ENCODE data around the gene GPC5.

DNA sequence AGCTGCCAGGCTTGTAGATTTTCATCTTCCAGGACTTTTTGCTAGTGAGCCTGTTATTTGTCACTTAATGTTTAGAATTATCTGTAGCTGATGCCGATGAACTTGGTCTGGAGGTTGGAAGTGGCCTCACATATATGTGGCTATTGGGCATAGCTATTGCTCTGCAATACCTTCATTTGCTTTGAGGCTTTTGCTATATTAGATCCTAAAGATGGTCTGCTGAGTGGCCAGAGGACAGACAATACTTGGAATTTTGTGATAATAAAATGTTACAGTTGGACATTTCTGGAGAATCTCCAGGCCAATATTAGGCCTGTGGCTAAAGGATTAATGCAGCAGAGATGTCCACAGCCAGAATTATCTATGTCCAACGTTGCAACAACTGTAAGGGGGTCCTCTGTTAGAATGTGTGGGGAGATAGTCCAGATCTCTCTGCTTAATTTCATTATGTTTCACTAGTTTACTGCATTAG, 222.3 kb downstream of the GPC5 start:
- TF ChIP-seq, protein P1, sequence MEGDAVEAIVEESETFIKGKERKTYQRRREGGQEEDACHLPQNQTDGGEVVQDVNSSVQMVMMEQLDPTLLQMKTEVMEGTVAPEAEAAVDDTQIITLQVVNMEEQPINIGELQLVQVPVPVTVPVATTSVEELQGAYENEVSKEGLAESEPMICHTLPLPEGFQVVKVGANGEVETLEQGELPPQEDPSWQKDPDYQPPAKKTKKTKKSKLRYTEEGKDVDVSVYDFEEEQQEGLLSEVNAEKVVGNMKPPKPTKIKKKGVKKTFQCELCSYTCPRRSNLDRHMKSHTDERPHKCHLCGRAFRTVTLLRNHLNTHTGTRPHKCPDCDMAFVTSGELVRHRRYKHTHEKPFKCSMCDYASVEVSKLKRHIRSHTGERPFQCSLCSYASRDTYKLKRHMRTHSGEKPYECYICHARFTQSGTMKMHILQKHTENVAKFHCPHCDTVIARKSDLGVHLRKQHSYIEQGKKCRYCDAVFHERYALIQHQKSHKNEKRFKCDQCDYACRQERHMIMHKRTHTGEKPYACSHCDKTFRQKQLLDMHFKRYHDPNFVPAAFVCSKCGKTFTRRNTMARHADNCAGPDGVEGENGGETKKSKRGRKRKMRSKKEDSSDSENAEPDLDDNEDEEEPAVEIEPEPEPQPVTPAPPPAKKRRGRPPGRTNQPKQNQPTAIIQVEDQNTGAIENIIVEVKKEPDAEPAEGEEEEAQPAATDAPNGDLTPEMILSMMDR (IDR thresholded peaks at IDR 0.05), result no peak
- TF ChIP-seq POLR2A (IDR thresholded peaks at IDR 0.05), result no peak

Measured in testis (tissue), 2 donors.